HFFc6 (cell line): ENCODE data around the gene PDE2A. TPM values are rescaled to one million over a fixed set of nuclear protein-coding genes. Genes with fewer than 3 reads are reported as not detected.

Experiments
- DNase-seq: peaks from one replicate; pipeline ENCODE4 v3.0.0-alpha.2; 2018
- H3K27ac Mint-ChIP-seq: 2 replicates; pipeline ENCODE4 v1.8.0; 2020; ENCODE audit warnings: mild to moderate bottlenecking, mixed read lengths
- H3K27me3 Mint-ChIP-seq: 2 replicates; pipeline ENCODE4 v1.8.0; 2021; ENCODE audit warnings: mild to moderate bottlenecking, moderate library complexity, mixed read lengths; ENCODE audit not compliant: insufficient read depth
- H3K36me3 Mint-ChIP-seq: 2 replicates; pipeline ENCODE4 v1.8.0; 2021; ENCODE audit warnings: low read depth, mixed read lengths
- H3K4me1 Mint-ChIP-seq: 2 replicates; pipeline ENCODE4 v1.8.0; 2020; ENCODE audit warnings: low read depth, mixed read lengths
- H3K4me3 Mint-ChIP-seq: 2 replicates; pipeline ENCODE4 v1.8.0; 2020; ENCODE audit warnings: mild to moderate bottlenecking, moderate library complexity, mixed read lengths
- H3K9me3 Mint-ChIP-seq: 2 replicates; pipeline ENCODE4 v1.8.0; 2020; ENCODE audit warnings: mild to moderate bottlenecking, mixed read lengths
- CTCF ChIP-seq: fragments of 200-600 bp; sonication (generic); IDR thresholded peaks from 2 replicates; pipeline ENCODE4 v1.5.0; 2021; ENCODE audit warnings: antibody characterized with exemption, mild to moderate bottlenecking
- total RNA-seq, 6 experiments: library from RNA; stranded (reverse); fragmentation: NEBNext Ultra II Directional; extraction: Animal tissue kit (Norgen Biotek cat#: 25700); gene quantifications; 2 replicates in 1 of 6; 3 replicates in 5 of 6; pipeline ENCODE4 v1.2.3, GENCODE V29; 2021

The PDE2A gene
- total RNA-seq, 6 experiments from 2014 or later: 0.07 to 0.57 (median 0.40) TPM

GRCh38 chr11:72607496-72607895 lies 66.7 kb downstream of the PDE2A start:
- peaks cover 41% of the 10 kb centered on the region for H3K27me3 Mint-ChIP-seq
- no peak for TF ChIP-seq CTCF

GRCh38 chr11:72606748-72607468 lies 67.3 kb downstream of the PDE2A start:
- Mint-ChIP-seq H3K36me3 (no peaks in the 10 kb centered on the region), H3K27ac (no peak overlapping the region), H3K4me1 (no peaks in the 10 kb centered on the region), H3K4me3 (no peak overlapping the region), H3K9me3 (no peaks in the 10 kb centered on the region), H3K27me3 (peaks cover 41% of the 10 kb centered on the region)
- no peak for DNase-seq
- TF ChIP-seq CTCF: no peak

More at GRCh38 chr11:72607496-72607895, 66.7 kb downstream of the PDE2A start:
- Mint-ChIP-seq H3K27ac (no peak overlapping the region), H3K36me3 (no peaks in the 10 kb centered on the region), H3K4me1 (no peaks in the 10 kb centered on the region), H3K9me3 (no peaks in the 10 kb centered on the region), H3K4me3 (no peak overlapping the region)
- DNase-seq: no peak

GRCh38 chr11:72605973-72606747 lies 68.1 kb downstream of the PDE2A start:
- Mint-ChIP-seq H3K27me3 (peaks cover 39% of the 10 kb centered on the region), H3K9me3 (no peaks in the 10 kb centered on the region), H3K36me3 (no peaks in the 10 kb centered on the region), H3K4me1 (no peaks in the 10 kb centered on the region), H3K27ac (no peak overlapping the region), H3K4me3 (no peak overlapping the region)
- TF ChIP-seq CTCF: no peak
- no peak for DNase-seq

DNA sequence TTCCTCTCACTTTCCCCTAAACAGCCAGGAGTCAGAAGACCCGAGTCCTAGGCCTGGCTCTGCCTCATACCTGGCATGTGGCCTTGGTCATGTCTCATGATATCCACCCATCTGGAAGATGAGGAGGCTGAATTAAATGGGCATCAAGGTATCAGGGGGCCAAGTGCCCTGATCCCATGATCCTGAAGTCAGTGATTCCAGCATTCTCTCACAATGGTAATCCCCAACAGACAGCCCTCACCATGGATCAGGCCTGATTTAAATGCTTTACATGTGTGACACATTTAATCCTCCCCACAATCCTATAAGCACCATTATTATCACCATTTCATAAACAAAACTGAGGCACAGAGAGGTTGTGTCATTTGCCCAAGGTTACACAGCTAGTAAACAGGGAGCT lies 70.0 kb downstream of the PDE2A start:
- peaks cover 36% of the 10 kb centered on the region for H3K27me3 Mint-ChIP-seq
- H3K9me3 Mint-ChIP-seq: no peaks in the 10 kb centered on the region
- H3K4me3 Mint-ChIP-seq: no peak overlapping the region
- no peak for TF ChIP-seq CTCF
- no peak for DNase-seq
- no peaks in the 10 kb centered on the region for H3K36me3 Mint-ChIP-seq
- H3K4me1 Mint-ChIP-seq: peaks cover 6% of the 10 kb centered on the region
- H3K27ac Mint-ChIP-seq: no peak overlapping the region

- peaks cover 34% of the 10 kb centered on the region for H3K27me3 Mint-ChIP-seq
- no peak overlapping the region for H3K27ac Mint-ChIP-seq
Observed at GRCh38 chr11:72602250-72602904, 71.8 kb downstream of the PDE2A start.

More at GRCh38 chr11:72602250-72602904, 71.8 kb downstream of the PDE2A start:
- Mint-ChIP-seq H3K9me3 (no peaks in the 10 kb centered on the region), H3K4me3 (no peak overlapping the region), H3K4me1 (peaks cover 9% of the 10 kb centered on the region), H3K36me3 (no peaks in the 10 kb centered on the region)
- DNase-seq: no peak
- no peak for TF ChIP-seq CTCF
